ENCODE measurements around the gene COL11A2.

The COL11A2 gene

GRCh38 chr6:33194431-33194979, 2.2 kb upstream of the COL11A2 start:
- FAIRE-seq: no peak
- DNase-seq (ENCODE audit: extremely low spot score, insufficient read length, low read depth): no peak

DNA sequence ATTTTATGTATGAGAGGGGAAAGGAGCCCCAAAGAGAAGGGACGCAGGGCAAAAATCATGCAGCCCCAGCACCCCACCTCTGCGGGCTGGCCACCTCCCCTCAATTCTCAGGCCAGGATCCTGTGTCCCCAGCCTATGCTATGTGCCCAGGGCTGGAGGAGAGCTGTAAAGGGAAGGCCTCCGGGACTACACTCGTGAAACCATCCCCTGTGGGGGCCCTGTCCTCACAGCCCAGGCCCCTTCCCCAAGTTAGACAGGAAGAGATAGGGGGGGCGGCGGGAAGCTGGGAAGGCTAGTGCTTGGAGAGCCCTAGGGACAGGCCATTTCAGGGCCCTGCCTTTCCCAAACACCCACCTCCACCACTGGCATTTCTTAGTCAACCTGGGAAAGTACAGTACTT, 1.4 kb upstream of the COL11A2 start:
- FAIRE-seq: no peak
- no peak for DNase-seq (ENCODE audit: extremely low spot score, insufficient read length, low read depth)

- DNase-seq (ENCODE audit: extremely low spot score, insufficient read length, low read depth) (no peak), FAIRE-seq (no peak)
These were observed 670 bp upstream of the COL11A2 start for GRCh38 chr6:33192671-33193602.

DNA sequence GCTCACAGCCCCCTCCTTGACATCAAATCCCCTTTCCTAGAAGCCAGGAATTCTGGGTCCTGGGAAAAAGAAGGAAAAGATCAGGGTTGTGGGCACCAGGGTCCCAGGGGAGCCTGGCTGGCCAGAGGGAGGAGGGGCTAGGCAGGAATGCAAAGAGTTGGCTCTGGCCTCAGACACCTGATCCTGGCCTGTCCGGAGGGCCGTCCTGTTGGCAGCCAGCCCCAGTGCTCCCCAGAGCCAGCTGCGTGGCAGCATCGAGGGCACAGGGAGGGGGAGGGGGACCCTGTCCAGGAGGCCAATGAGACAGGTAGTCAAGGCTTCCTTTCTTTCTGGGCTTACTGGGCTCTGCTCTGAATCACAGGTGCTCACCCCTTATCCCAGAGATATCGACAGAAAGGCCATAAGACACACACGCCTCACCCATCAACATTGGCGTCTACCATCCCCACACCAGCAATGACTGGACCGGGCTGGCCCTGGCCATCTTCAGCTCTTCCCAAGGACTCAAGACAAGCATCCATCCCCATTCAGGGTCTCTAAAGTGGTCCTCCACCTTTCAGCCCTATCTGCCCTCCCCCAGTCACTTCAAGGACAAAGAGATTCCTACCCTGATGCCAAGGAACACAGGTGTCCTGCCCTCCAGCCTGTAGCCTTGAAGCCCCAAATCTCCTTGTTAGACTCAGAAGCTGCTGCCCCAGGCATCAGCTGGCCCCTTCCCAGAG, 723 bp downstream of the COL11A2 start:
- FAIRE-seq (no peak), DNase-seq (ENCODE audit: extremely low spot score, insufficient read length, low read depth) (no peak)

GRCh38 chr6:33190504-33191107, 1.7 kb downstream of the COL11A2 start:
- FAIRE-seq: no peak
- no peak for DNase-seq (ENCODE audit: extremely low spot score, insufficient read length, low read depth)

GRCh38 chr6:33189625-33190448, 2.4 kb downstream of the COL11A2 start:
- DNase-seq (ENCODE audit: extremely low spot score, insufficient read length, low read depth): no peak
- FAIRE-seq: no peak

- DNase-seq (ENCODE audit: extremely low spot score, insufficient read length, low read depth) (no peak), FAIRE-seq (no peak)
These were observed 3.1 kb downstream of the COL11A2 start for GRCh38 chr6:33189164-33189563.

DNA sequence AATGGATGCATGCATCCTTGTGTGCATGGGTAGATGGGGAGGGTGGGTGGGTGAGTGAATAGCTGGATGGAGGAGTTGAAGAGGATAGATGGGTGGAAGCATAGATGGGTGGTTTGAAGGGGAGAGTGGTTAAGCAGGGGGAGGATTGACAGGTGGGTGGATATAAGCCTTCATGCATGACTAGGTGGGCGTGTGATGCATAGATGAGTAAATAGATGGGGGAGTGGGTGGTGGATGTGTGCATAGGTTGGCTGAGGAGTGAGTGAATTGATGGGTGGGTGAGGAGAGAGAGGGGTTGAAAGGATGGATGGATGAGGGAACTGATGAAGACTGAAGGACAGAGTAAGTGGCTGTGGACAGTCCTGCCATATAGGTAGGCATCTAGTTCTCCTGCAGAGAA, 4.5 kb downstream of the COL11A2 start:
- FAIRE-seq (no peak), DNase-seq (ENCODE audit: extremely low spot score, insufficient read length, low read depth) (no peak)

- DNase-seq (ENCODE audit: extremely low spot score, insufficient read length, low read depth) (no peak), FAIRE-seq (no peak)
These were observed 6.5 kb downstream of the COL11A2 start for GRCh38 chr6:33185654-33186187.

GRCh38 chr6:33185190-33185589, 7.1 kb downstream of the COL11A2 start:
- DNase-seq (ENCODE audit: extremely low spot score, insufficient read length, low read depth) (no peak), FAIRE-seq (no peak)

GRCh38 chr6:33183071-33183683, 9.1 kb downstream of the COL11A2 start:
- DNase-seq (ENCODE audit: extremely low spot score, insufficient read length, low read depth): no peak
- FAIRE-seq: peak; percentile 67

DNA sequence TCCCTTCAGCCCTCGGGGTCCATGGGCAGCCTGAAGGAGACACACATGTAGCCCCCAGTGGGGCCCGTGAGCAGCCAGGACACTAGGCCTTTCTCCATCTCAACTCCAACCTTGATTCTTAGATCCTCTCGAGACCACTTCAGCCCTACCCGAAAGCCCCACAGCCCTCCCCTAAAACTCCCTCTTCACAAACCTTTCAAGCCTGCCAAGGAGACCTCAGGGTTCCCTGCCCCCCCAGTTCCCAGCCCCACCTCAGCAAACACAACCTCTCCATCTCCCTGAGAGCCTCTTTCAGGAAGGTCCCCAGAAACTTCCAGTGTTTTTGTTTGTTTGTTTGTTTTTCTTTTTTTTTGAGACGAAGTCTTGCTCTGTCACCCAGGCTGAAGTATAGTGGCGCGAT, 11.1 kb downstream of the COL11A2 start:
- FAIRE-seq: no peak
- no peak for DNase-seq (ENCODE audit: extremely low spot score, insufficient read length, low read depth)

GRCh38 chr6:33178755-33179475, 13.4 kb downstream of the COL11A2 start:
- no peak for FAIRE-seq
- no peak for DNase-seq (ENCODE audit: extremely low spot score, insufficient read length, low read depth)

GRCh38 chr6:33177552-33178446, 14.5 kb downstream of the COL11A2 start:
- no peak for FAIRE-seq
- no peak for DNase-seq (ENCODE audit: extremely low spot score, insufficient read length, low read depth)

- DNase-seq (ENCODE audit: extremely low spot score, insufficient read length, low read depth) (no peak), FAIRE-seq (no peak)
These were observed 15.4 kb downstream of the COL11A2 start for GRCh38 chr6:33176906-33177305.

- no peak for FAIRE-seq
- DNase-seq (ENCODE audit: extremely low spot score, insufficient read length, low read depth): no peak
These were observed 16.7 kb downstream of the COL11A2 start for GRCh38 chr6:33175436-33176069.

DNA sequence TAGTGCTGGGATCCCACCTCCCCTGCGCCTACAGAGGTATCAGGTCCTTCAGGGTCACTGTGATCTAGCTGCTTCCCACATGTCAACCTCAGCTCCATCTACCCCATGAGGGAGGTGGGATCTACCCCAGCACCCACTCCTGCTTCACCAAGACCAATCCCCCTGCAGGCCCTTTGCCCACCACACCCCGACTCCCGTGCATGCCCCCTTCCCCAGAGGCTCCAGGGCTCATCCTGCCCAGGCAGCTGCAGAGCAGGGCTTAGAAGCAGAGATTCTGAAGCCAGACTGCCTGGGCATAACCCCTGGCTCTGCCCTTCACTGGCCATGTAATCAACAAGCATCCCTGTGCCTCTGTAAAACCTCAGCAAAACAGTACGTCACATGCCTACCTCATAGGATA, 17.5 kb downstream of the COL11A2 start:
- FAIRE-seq: no peak

More for the DNA sequence above, 17.5 kb downstream of the COL11A2 start:
- no peak for DNase-seq (ENCODE audit: extremely low spot score, insufficient read length, low read depth)
